Glomerular endothelial cell (primary cell): ENCODE measurements around the gene EFEMP2. TPM values are rescaled to one million over a fixed set of nuclear protein-coding genes. Genes with fewer than 3 reads are reported as not detected.
"Not testable (repeated sequence)": the region's sequence is repeated elsewhere in the genome, so short reads cannot be mapped to it uniquely, and the experiment has no call there.

Source experiments
- DNase-seq: peaks from one replicate; pipeline ENCODE4 v3.0.0-alpha.2; 2011; ENCODE audit warnings: low read depth, low spot score; ENCODE audit errors: extremely low read depth
- total RNA-seq: library from RNA; depleted of rRNA; stranded (reverse); fragments of >200 nt; gene quantifications from 2 replicates; pipeline ENCODE4 v1.2.3, GENCODE V29; 2015

EFEMP2 gene
- total RNA-seq, 1 donor from 2014 or later, result 81.9 TPM

GRCh38 chr11:65856689-65857499 is 15.7 kb downstream of the EFEMP2 start:
- DNase-seq, result no peak

GRCh38 chr11:65855927-65856363 is 16.7 kb downstream of the EFEMP2 start:
- DNase-seq, result no peak

DNA sequence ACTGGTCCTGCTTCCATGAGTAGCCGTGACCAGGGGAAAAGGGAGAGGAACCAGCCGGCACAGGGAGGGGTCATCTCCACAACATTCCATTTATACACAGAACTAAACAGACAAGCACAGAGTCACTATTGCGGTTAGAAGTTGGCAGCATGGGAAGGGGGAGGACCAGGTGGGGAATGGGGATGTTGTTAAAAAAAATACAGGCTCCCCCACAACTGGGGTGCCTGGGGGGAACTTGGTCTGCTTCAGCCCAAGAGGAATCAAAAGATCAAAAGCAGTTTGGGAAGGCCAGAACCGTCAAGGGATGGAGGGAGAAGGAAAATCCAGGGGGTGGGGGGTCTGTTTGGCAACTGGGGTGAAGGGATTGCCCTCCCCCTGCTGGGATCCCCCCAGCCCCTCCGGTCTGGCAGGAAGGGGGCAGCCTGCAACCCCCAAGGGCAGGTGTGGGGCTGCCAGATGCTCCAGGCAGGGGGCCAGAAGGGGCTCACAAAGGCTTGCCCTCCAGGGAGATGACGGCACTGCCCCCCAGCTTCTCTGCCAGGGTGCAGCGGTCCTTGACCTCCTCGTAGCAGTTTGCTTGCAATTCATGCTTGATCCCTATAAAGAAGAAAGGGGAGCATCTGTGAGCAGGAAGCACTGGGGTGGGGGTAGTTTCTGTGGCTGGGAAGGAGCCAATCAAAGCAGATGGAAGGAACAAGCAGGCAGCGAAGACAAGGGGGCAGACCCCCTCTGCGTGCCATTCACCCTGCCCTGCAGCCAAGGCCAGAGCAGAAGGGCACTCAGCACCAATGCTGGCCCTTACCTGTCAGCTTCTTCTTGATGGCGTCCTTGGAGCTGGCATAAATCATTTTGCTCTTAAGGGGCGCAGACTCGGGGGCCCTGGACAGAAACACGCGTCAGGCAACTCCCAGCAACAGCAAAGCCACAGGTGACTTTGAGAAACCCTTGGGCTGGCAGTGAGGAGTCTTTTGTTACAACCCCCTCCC is 17.5 kb downstream of the EFEMP2 start:
- DNase-seq, result no peak

GRCh38 chr11:65854161-65854592 is 18.4 kb downstream of the EFEMP2 start:
- DNase-seq, result no peak

- no peak for DNase-seq
Observed at GRCh38 chr11:65853246-65853979, 19.2 kb downstream of the EFEMP2 start.

- no peak for DNase-seq
Observed at GRCh38 chr11:65852508-65853245, 19.9 kb downstream of the EFEMP2 start.

DNA sequence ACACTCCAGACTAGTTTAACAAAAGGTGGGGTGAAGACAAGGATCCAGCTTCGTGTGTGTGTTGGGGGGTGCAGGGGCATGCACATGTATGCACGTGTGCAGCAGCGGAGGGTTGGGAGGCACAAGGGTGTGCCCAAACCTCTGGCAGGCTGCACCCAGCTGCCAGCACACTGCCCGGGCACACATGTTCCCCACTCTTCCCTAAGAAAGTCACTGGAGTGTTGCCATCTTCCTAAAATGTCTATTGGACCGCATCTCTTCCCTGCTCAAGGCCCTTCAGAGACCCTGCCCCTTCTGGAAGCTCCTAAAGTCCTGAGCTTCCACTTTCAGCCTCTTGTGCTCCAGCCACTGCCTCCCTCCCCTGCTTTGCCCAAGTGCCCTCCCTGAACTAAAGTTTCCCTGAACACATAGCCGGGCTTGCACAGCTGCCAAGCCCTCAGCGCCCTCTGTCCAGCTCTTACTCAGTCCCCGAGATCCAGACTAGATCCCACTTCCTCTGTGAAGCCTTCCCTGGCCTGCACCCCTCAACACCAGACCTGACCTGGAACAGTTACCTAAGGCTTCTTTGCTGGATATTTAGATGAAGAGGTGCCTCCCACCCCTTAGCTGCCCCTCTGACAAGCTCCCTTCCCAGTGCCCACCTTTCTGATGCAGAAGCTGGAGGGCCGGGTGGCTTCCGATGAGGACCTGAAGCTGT is 20.6 kb downstream of the EFEMP2 start:
- DNase-seq, result no peak

- no peak for DNase-seq
Observed at GRCh38 chr11:65851083-65851579, 21.5 kb downstream of the EFEMP2 start.

DNA sequence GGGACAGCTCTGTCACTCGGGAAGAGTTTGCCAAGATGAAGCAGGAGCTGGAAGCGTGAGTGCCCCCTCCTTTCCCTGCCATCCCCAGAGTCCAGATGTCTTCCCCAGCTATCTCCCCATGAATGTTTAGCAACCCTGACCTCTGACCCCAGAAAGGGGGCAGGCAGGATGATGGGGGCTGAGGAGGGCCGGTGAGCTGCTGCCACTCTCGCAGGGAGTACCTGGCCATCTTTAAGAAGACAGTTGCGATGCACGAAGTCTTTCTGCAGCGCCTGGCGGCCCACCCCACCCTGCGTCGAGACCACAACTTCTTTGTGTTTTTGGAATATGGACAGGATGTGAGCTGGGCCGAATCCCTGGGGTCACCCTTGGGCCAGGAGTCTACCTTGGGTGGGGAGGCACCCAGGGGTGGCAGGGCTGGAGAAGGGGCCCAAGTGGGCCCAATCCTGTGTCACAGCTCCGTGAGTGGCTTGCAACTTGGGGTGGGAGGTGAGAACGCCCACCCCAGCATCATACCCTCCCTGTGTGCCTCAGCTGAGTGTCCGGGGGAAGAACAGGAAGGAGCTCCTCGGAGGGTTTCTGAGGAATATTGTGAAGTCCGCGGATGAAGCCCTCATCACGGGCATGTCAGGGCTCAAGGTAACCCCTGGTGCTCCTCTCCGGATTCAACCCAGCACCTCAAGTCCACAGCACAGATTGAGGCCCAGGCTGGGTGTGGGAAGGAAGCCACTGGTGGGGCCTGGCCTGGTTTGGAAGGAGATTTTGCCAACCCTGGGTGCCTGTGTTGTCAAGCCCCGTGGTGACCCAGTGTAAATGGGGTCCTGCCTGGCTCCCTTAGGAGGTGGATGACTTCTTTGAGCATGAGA is 22.1 kb downstream of the EFEMP2 start:
- DNase-seq, result no peak

DNA sequence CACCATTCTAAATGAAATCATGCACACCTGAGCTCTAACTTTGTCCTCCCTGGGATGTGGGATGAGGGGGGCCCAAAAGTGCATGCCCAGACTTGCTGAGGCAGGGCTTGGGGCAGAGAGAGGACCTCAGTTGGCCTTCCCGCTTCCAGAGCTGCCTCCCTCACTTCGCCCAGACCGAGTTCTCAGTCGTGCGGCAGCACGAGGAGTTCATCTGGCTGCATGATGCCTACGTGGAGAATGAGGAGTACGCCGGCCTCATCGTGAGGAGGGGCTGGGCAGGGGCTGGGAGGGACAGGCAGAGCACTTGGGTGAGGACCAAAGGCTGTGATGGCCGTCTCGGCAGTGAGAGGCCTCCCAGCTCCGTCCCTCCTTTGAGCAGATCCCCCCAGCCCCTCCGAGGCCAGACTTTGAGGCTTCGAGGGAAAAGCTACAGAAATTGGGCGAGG is 22.8 kb downstream of the EFEMP2 start:
- DNase-seq, result no peak

- DNase-seq, result no peak
Observed at GRCh38 chr11:65849366-65849765, 23.2 kb downstream of the EFEMP2 start.

- DNase-seq, result not testable (repeated sequence)
Observed at GRCh38 chr11:65848693-65849092, 23.9 kb downstream of the EFEMP2 start.

GRCh38 chr11:65847746-65848145 is 24.9 kb downstream of the EFEMP2 start:
- DNase-seq, result no peak

GRCh38 chr11:65844231-65844872 is 28.2 kb downstream of the EFEMP2 start:
- DNase-seq, result no peak

GRCh38 chr11:65843811-65844210 is 28.8 kb downstream of the EFEMP2 start:
- no peak for DNase-seq

- no peak for DNase-seq
Observed at GRCh38 chr11:65842144-65842543, 30.5 kb downstream of the EFEMP2 start.

GRCh38 chr11:65834202-65834601 is 38.4 kb downstream of the EFEMP2 start:
- DNase-seq, result no peak
